HG03521 (cell line): Measurements from ENCODE around the gene CENPB.

Source experiments
- ATAC-seq: cut with Tn5 transposase; IDR thresholded peaks from one replicate; pipeline ENCODE4 v1.9.1; 2021; ENCODE audit warnings: mild to moderate bottlenecking, moderate library complexity; ENCODE audit not compliant: unreplicated experiment

The CENPB gene

DNA sequence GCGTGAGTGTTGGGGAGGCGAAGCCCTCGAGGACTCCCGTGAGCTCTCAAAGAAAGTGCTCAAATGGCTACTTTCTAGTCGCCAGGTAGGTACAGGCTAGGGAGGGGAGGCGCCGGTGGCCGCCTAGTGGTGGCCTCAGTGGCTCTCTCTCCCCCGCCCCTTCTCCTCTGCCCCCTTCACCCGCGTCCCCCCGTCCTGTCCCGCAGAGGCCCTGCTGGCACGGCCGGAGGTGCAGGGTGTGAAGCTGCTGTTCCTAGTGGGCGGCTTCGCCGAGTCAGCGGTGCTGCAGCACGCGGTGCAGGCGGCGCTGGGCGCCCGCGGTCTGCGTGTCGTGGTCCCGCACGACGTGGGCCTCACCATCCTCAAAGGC is 35.2 kb downstream of the CENPB start:
- ATAC-seq = no peak

DNA sequence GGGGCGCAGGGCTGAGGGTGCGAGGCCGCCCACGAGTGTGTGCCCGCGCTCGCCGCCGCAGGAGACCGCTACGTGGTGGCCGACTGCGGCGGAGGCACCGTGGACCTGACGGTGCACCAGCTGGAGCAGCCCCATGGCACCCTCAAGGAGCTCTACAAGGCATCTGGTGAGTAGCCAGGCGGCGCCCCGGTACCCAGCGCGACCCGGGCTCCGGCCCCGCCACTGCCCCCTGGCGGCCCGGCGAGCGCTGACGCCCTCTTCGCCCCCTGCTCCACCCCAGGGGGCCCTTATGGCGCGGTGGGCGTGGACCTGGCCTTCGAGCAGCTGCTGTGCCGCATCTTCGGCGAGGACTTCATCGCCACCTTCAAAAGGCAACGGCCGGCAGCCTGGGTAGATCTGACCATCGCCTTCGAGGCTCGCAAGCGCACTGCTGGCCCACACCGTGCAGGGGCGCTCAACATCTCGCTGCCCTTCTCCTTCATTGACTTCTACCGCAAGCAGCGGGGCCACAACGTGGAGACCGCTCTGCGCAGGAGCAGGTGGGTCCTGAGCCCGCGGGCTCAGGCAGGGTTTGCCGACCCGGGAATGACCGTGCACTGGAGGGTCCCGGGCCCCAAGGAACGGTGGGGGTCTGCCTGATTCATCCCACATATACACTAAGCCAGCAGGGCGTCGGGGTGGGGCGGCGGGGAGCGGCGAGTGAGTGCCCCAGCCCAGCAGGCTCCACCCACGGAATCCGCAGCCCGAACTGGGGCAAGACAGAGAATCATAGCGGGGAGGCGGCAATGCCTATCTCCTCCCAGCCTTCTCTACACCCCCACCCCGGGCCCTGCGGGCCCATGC is 36.6 kb downstream of the CENPB start:
- no peak for ATAC-seq

DNA sequence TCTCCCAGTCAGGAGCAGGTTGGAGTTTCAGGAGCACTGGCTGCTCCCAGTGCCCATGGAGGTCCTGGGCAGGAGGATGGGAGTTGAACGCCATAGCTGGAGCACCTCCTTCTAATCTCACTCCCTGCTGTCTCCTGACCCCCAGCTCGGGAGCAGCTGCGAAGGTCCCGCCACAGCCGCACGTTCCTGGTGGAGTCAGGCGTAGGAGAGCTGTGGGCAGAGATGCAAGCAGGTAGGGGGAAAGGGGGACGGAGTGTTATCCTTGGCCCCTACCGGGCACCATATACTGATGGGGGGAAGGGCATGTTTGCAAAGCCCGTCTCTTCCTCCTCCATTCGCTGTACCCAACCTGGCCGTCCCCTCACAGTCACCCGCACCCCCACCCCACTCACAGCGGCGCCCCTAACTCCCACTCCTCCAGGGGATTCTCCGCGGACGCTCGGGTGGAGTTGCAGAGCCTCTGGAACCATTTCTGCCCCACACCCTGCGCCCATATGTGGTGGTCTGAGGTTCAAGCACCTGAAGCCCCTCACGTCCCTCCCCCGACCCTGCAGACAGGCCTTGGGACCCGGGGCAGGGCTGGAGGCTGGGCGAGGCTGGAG is 37.4 kb downstream of the CENPB start:
- ATAC-seq = no peak

DNA sequence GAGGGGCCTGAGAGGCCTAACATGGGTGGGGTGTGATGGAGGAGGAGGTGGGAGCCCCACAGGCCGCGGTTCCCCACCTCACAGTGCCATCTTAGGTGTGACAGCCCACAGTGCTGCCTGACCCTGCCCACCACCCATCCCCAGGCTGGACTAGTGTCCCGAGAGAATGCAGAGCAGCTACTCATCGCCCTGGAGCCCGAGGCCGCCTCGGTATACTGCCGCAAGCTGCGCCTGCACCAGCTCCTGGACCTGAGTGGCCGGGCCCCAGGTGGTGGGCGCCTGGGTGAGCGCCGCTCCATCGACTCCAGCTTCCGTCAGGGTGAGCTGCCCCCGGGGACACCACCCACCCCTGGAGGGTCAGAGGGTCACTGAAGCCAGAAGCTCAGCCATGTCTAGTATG is 38.5 kb downstream of the CENPB start:
- no peak for ATAC-seq

DNA sequence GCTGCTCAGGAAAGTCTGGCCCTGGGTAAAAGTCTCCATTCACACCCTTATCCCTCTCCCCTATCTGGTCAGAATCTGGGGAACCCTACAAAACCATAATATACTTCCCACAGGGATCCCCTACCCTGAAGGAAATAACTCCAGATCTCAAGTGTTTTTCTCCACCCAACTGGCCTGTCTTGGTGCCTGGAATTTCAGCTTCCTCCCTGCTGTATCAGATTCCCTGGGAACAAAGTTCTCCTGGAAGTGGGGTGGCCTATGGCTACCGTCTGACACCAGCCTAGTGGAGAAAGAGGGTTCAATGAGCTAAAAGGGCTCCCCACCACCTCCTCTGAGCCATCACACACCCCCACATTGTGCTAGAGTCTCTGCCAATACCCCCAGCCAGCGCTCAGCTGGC is 39.1 kb downstream of the CENPB start:
- ATAC-seq = no peak

DNA sequence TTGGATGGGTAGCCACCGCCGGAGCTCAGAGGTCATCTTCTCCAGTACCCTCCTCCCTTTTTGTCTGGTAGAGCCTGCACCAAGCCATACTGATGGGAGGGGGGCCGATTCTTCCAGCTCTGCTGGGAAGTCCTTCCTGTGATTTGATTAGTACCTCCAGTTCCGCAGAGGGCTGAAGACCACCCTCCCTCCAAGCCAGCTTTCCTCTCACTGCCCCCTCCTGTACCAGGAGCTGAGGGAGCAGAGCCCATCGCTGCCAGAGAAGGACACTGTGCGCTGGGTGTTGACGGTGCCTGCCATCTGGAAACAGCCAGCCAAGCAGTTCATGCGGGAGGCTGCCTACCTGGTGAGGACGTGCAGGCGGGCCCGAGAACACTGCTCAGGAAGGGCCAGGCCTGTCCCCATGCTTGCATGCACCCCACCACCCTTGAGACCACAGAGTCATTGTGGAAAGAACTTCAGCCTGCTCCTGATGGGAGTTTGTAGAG is 40.8 kb downstream of the CENPB start:
- no peak for ATAC-seq

DNA sequence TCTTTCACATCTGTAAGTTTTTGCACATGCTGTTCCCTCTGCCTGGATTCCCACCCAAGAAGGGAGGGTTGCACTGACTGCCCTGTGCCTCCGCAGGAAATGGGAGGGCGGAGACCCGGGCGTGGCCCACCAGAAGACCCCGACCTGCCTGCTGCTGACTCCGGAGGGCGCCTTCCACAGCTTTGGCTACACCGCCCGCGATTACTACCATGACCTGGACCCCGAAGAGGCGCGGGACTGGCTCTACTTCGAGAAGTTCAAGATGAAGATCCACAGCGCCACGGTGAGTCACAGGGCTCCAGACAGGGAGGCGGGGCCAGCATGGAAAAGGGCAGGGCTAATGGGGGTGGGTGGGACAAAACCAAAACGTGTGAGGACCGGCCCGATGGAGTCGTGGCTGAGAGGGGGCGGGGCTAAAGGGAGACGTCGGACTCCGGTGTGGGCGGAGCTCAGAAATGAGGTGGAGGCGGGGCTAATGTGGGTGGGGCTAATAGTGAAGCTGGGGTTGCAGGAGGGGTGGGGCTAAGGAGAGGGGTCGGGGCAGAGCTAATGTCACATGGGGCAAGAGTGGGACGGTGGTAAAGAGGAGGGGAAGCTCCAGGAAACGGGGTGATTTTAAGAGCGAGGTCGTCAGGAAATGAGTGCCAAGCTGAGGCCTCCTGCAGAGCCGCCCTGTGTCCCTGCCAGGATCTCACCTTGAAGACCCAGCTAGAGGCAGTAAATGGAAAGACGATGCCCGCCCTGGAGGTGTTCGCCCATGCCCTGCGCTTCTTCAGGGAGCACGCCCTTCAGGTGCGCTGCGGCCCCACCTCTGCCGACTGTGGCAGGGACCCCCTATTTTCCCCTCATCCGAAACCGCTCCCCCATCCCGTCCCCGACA is 41.5 kb downstream of the CENPB start:
- ATAC-seq = no peak

DNA sequence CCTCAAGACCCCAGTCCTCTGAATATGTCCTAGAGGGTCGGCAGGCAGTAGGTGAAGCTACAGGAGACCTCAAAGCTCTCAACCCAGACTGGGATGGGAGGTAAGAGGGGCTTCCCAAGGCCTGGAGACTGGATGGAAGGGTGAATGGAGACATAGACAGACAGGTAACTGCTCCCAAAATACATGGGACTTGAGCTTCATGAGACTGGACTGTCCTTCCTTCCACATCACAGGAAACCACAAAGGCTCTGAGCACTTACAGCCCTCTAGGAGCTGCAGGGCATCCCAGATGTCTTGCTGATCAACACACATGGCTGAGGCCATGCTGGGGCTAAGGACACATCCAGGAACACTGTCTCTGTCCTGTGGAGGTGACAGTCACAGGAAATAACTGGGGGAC is 42.5 kb downstream of the CENPB start:
- no peak for ATAC-seq

DNA sequence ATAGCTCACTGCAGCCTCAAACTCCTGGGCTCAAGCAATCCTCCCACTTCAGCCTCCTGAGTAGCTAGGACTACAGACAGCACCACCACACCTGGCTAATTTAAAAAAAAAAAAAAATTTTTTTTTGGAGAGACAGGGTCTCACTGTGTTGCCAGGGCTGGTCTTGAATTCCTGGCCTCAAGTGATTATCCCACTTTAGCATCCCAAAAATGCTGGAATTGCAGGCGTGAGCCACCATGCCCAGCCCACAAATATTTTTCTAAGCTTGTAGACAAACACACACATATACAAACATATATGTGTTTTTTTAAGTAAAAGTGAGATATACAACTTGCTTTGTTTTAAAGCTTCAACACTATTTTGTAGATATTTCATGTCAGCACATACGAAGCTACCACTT is 43.3 kb downstream of the CENPB start:
- ATAC-seq = no peak

DNA sequence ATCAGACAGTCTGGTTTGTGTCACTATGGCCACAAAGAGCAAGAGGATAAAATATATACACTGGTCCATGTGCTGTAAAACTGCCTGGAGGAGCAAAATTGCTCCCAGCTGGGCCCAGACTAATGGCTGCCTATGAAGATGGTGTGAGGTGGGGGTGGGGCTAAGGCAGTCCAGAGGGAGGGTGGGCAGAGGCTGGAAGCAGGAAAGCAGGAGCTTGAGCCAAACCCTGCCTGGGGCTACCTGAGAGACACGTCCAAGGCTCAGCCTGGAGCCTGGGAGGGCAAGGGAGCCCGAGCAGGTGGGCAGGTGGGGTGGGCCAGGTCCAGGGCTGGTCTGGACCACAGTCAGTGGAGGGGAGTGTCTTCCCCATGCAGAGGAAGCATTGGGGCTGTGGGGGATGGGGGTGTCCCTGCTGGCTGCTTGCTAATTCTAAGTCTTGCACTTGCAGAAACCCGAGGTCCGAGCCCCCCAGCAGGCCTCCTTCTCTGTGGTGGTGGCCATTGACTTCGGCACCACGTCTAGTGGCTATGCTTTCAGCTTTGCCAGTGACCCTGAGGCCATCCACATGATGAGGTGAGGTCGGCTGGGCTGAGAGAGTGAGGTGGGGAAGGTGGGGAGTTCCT is 44.6 kb downstream of the CENPB start:
- ATAC-seq = no peak

DNA sequence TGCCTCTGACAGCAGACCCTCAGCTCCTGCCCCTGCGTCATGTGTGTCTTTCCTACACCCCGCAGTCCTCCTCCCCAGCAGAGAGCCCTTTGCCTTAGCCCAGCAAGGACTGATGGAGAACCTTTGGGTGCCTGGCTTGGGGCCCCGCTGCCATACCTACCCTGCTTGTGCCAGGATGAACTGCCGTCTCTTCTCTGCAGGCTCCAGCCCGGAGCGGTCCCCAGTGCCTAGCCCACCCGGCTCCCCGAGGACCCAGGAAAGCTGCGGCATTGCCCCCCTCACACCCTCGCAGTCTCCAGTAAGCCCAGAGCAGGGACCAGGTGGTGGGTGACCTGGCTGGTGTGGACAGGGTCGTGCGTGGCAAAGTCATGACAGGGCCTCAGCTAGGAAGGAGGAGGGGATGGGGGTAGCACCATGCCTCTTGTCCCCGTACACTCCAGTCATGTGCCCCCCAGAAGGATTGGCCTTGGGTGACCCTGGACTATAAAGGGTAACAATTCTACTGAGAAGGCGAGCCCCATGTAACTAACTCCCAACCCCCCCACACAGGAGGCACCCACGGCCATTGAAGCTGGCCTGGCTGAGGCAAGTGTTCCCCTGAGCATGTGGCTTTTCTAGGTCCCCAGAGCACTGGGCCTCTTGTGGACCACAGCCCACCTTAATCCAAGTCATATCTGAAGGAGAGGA is 45.8 kb downstream of the CENPB start:
- ATAC-seq = no peak

DNA sequence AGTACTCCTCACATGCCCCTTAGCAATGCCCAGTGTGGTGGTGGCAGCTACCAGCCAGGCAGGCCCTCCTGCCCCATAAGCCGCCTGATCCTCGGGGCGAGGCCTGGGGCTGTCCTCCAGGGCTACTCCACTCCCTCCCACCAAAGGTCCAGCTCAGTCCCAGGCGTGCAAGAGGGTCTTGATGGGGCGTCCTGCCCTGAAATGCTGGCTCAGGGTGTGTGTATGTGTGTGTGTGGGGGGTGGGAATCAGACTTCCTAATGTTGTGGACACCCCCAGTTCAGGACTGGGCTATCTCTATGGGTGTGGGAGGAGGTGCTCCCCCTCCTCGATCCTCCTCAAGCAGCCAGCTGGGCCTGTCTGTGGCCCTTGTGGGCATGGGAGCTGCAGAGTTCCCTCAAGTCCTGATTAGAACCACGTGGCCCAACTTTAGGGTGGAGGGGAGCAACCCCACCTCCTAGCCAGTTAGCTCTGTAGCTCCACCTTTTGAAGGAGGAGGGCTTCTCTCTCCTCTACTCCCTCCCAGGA is 46.6 kb downstream of the CENPB start:
- ATAC-seq = no peak

DNA sequence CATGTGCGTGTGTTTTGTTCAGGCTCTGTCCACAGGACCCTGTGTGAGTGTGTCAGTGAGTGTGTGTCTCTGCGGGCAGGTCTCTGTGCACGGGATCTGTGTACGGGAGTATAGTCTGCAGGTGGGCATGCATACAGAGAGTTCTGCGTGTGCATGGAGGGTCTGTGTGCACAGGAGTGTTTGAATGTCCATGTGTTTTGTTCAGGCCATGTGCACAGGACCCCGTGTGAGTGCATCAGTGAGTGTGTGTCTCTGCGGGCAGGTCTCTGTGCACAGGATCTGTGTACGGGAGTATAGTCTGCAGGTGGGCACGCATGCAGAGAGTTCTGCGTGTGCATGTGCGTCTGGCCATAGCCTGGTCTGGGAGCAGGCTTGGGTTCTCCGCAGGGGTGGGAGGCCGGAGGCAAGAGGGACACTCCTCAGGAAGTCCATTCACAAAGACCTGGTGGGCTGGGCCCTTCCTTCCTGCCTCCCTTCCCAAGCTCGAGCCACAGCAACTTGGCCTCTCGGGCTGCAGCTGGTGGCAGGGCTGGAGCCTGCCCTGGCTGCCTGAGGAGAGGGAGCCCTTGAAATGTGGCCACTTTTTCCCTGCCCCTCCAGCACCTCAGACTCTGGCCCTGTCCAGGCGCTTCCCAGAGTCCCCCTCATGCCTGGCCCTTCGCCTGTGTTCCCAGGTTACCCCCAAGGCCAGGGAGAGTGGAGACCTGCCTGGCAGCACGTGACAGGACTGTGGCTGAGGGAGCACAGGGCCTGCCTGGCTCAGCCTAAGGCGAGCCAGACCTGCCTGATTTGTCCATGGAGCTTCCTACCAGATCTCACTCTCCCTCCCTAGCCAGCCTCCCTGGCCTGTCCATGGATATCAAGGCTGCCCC is 47.2 kb downstream of the CENPB start:
- no peak for ATAC-seq

DNA sequence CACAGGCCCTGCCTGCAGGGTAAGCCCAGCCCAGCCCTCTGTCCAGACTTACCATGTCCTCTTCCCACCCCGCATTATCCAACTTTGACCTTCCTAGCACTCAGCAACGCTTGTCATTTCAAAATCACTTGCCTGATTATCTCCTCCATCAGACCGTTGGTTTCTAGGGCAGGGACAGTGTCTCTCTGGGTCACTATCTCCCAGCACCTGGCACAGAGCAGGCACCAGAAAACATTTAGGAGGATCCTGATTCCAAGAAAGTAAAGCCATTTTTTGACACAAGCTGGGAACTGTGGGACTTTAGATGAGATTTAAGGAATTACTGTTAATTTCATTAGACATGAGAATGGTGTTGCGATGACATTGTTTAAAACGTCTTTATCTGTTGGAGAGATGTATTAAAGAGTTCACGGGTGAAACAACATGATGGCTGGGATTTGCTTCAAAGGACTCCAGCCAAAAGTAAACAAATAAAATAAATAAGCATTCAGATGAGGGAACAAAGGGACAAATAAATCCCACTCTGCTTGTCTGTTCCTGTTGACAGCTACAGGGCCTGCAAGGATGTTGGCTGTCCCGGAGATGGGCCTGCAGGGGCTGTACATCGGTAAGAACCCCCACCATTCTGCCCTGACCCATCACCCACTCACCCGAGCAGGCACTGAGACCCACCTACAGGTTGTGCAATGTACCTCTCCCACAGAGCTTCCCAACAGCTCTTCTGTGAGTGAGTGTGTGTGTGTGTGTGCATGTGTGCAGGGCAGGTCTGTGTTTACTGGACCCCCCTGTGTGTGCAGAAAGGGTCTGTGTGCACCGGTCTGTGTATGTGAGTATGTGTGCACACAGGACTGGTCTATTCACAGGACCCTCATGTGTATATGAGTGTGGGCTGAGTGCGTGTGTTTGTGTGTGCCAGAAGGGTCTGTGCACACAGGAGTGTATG is 48.2 kb downstream of the CENPB start:
- ATAC-seq = no peak

DNA sequence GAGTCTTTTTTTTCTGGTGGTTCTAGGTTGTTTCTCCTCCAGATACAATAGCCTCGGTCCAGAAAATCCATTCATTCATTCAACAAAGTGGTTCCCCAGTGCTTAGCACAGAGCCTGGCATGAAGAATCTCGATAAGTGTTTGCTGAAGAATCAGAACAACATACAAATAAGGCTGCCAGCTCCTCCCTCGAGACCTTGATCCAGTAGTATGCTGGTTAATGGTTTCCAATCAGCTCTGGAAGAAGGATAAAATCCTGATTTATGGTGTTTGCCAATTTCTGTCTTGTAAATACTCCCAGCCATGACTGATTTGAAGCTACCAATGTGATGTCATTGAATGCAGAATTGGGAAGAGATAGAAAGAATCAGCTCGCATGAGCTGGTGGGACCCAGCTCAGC is 50.8 kb downstream of the CENPB start:
- ATAC-seq = no peak

DNA sequence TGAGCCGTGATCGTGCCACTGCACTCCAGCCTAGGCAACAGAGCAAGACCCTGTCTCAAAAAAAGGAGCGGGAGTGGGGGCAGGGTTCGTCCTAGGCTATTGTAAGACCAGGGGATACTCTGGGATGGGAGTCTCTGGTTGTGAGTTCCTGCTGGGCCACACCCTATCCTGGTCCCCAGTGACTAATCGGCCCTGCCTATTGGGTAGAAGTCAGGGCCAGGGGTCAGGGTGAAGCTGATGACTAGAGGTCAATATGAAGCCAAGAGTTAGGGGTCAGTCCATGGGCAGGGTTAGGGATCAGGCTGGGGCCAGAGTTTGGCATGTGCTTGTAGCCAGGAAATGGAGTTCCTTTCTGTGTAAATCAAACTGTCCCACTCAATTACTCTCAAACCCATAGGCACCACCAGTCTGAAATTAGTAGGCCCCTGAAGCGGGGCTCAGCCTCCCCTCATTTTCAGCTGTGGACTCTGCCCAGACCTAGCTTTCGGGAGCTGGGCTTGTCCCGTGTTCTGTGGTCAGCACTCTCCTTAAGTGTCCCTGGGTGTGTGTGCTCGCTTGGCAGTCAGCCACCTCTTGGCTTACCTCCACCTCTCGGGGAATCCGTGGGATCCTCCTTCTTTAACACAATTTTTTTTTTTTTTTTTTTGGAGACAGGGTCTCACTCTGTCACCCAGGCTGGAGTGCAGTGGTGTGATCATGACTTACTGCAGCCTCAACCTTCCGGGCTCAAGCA is 52.3 kb downstream of the CENPB start:
- no peak for ATAC-seq
